GM12864 (cell line): ENCODE results near the gene GTF2I.
"Not testable (repeated sequence)": the region's sequence is repeated elsewhere in the genome, so short reads cannot be mapped to it uniquely, and the experiment has no call there.

ENCODE experiments used
- DNase-seq: peaks from one replicate; pipeline ENCODE4 v3.0.0-alpha.2; 2011; ENCODE audit warnings: low read depth
- H3K4me3 ChIP-seq: 2 replicates; pipeline ENCODE4 v1.5.1; 2011; ENCODE audit warnings: mild to moderate bottlenecking, low read depth, low read length, control low read depth
- TF ChIP-seq, protein P1 (sequence below): IDR thresholded peaks from 2 replicates; pipeline ENCODE4 v1.5.1; 2011; ENCODE audit warnings: low read depth, mild to moderate bottlenecking, moderate library complexity, low read length, control low read depth, inconsistent platforms; ENCODE audit errors: missing control alignments

The GTF2I gene

GRCh38 chr7:74658178-74659004, 873 bp downstream of the GTF2I start:
- TF ChIP-seq, protein P1, sequence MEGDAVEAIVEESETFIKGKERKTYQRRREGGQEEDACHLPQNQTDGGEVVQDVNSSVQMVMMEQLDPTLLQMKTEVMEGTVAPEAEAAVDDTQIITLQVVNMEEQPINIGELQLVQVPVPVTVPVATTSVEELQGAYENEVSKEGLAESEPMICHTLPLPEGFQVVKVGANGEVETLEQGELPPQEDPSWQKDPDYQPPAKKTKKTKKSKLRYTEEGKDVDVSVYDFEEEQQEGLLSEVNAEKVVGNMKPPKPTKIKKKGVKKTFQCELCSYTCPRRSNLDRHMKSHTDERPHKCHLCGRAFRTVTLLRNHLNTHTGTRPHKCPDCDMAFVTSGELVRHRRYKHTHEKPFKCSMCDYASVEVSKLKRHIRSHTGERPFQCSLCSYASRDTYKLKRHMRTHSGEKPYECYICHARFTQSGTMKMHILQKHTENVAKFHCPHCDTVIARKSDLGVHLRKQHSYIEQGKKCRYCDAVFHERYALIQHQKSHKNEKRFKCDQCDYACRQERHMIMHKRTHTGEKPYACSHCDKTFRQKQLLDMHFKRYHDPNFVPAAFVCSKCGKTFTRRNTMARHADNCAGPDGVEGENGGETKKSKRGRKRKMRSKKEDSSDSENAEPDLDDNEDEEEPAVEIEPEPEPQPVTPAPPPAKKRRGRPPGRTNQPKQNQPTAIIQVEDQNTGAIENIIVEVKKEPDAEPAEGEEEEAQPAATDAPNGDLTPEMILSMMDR = no peak
- no peak for DNase-seq
- peak overlapping the region; percentile 85 for H3K4me3 ChIP-seq

DNA sequence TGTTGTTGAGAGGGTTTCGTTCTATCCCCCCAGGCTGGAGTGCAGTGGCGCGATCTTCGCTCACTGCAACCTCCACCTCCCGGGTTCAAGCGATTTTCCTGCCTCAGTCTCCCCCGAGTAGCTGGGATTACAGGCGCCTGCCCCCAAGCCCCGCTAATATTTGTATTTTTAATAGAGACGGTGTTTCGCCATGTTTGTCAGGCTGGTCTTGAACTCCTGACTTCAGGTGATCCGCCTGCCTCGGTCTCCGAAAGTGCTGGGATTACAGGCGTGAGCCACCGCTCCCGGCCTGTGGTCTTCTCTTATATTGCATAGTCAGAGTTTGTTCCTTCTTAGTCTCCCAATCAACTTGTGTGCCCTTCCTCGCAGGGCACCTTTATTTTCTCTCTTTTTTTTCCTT, 2.7 kb downstream of the GTF2I start:
- DNase-seq = not testable (repeated sequence)
- H3K4me3 ChIP-seq = peak overlapping the region; percentile 65

- DNase-seq = not testable (repeated sequence)
- TF ChIP-seq, protein P1 = peak; percentile 26
- peak overlapping the region; percentile 65; the same call in 1 of the 2 replicates for H3K4me3 ChIP-seq
Measured at GRCh38 chr7:74661836-74662794, 4.6 kb downstream of the GTF2I start.

DNA sequence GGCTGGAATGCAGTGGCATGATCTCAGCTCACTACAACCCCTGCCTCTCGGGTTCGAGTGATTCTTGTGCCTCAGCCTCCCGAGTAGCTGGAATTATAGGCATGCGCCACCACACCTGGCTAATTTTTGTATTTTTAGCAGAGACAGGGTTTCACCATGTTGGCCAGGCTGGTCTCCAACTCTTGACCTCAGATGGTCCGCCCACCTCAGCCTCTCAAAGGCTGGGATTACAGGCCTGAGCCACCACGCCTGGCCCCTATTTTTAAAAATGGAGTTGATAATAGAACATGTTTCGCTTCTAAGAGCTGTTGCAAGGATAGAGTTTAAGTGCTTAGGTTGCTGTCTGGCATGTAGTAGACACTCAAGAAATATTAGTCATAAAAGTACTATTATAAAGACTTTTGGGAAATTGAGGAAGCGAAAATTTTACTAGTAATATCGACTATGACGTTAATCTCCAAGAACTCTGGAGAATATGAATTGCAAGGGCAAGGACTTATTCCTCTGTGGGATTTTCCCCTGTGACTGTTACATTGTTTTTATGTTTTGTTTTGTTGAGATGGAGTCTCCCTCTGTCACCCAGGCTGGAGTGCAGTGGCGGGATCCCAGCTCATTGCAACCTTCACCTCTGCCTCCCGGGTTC, 7.9 kb downstream of the GTF2I start:
- no peak overlapping the region for H3K4me3 ChIP-seq

DNA sequence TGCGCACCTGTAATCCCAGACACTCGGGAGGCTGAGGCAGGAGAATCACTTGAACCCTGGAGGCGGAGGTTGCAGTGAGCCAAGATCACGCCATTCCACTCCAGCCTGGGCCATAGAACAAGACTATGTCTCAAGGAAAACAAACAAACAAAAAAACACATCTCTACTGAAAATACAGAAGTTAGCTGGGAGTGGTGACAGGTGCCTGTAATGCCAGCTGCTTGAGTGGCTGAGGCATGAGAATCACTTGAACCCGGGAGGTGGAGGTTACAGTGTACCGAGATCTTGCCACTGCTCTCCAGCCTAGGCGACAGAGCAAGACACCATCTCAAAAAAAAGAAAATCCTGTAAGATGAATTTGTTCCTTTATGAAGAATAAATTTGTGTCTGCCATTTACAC, 9.5 kb downstream of the GTF2I start:
- not testable (repeated sequence) for DNase-seq, H3K4me3 ChIP-seq

More for the DNA sequence above, 7.9 kb downstream of the GTF2I start:
- DNase-seq = no peak
- TF ChIP-seq, protein P1 = no peak

- H3K4me3 ChIP-seq, DNase-seq: not testable (repeated sequence)
Measured at GRCh38 chr7:74667520-74667919, 10.0 kb downstream of the GTF2I start.

- DNase-seq = no peak
- H3K4me3 ChIP-seq = no peak overlapping the region
- TF ChIP-seq, protein P1 = no peak
Measured at GRCh38 chr7:74671602-74672001, 14.1 kb downstream of the GTF2I start.

DNA sequence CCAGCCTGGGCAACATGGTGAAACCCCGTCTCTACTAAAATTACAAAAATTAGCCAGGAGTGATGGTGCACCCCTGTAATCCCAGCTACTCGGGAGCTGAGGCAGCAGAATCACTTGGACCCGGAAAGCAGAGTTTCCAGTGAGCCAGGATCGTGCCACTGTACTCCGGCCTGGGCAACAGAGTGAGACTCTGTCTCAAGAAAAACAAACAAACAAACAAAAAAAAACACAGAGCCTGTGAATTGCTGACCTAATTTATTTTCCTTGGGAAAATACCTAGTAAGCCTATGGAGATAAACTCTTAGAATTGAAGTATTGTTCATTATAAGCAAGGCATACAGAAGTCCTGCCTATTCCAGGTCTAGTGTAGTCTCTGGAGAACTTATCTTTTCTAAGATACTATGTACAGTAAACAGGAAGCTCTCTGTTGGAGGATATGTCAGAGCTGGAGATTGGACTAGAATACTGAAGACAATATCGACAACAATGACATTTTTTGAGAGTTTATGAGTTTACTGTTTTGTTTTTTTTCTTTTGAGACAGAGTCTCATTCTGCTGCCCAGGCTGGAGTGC, 14.9 kb downstream of the GTF2I start:
- H3K4me3 ChIP-seq = no peak overlapping the region
- DNase-seq = no peak

More for the DNA sequence above, 14.9 kb downstream of the GTF2I start:
- TF ChIP-seq, protein P1 = no peak
